Breast epithelium (tissue), 3 donors: Measurements from ENCODE around the gene DFFB.

Source experiments
- POLR2AphosphoS5 ChIP-seq, 3 donors: sonication (generic); formaldehyde crosslinking; IDR thresholded peaks; one replicate each; pipeline ENCODE4 v1.6.1; 2017; ENCODE audit warnings: antibody characterized with exemption in 3 of 3
- TF ChIP-seq, protein P1 (sequence below), 3 donors: fragments of 450-650 bp; IDR thresholded peaks; one replicate each; pipeline ENCODE4 v1.5.1; 2016 to 2017; ENCODE audit warnings: antibody characterized with exemption in 3 of 3, mild to moderate bottlenecking in 3 of 3, moderate library complexity in 3 of 3

DNA sequence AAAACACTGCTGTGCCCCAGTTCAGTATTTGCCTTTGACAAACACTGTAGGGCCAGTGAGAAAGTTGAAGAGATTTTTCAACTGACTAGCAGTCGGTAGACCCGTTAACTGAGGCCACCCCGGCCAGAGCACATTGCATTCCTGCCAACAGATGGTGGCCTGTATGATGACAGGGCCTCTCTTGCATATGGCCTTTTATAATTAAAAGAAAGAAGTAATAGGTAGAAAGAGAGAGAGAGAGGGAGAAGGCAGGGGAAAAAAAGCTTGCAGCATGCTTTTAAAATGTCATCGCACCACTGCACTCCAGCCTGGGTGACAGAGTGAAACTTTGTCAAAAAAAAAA is 47.5 kb downstream of the DFFB start:
- TF ChIP-seq, protein P1, sequence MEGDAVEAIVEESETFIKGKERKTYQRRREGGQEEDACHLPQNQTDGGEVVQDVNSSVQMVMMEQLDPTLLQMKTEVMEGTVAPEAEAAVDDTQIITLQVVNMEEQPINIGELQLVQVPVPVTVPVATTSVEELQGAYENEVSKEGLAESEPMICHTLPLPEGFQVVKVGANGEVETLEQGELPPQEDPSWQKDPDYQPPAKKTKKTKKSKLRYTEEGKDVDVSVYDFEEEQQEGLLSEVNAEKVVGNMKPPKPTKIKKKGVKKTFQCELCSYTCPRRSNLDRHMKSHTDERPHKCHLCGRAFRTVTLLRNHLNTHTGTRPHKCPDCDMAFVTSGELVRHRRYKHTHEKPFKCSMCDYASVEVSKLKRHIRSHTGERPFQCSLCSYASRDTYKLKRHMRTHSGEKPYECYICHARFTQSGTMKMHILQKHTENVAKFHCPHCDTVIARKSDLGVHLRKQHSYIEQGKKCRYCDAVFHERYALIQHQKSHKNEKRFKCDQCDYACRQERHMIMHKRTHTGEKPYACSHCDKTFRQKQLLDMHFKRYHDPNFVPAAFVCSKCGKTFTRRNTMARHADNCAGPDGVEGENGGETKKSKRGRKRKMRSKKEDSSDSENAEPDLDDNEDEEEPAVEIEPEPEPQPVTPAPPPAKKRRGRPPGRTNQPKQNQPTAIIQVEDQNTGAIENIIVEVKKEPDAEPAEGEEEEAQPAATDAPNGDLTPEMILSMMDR (IDR thresholded peaks at IDR 0.05): no peak
- no peak for TF ChIP-seq POLR2AphosphoS5 (IDR thresholded peaks at IDR 0.05)
